Measurements from ENCODE around the gene KLHL29. TPM values are rescaled to one million over a fixed set of nuclear protein-coding genes. Genes with fewer than 3 reads are reported as not detected.

The KLHL29 gene
- total RNA-seq, 1 experiment from 2014 or later = 4.3 TPM

- DNase-seq (ENCODE audit: extremely low read depth, low read depth) = no peak
Observed at GRCh38 chr2:23618794-23619530, 234.0 kb downstream of the KLHL29 start.

- no peak for DNase-seq (ENCODE audit: extremely low read depth, low read depth)
Observed at GRCh38 chr2:23619941-23620340, 235.0 kb downstream of the KLHL29 start.

DNA sequence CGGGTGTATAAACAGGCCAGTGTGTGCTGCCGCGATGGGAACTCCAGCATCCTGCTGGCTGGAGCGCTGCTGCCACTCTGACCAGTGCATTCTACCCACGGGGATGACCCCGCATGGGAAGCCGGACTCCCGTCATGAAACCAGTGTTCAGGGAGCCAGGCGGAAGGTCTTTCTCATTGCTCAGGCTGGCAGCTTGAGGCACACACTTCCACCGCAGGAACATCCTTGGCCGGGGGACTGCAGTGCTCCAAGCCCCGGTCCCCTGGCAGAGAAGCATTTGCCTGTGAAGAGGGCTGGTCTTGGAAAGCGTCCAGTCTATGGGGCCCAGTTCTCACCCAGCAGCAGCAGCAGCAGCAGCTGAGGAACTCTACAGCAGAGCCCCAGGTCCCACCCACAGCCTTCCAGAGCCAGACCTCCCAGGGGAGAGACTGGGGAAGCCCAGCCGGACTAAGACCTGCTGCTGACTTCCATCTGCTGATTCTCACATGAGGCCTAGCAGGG lies 235.9 kb downstream of the KLHL29 start:
- DNase-seq (ENCODE audit: extremely low read depth, low read depth) = no peak

GRCh38 chr2:23621616-23622015 lies 236.6 kb downstream of the KLHL29 start:
- DNase-seq (ENCODE audit: extremely low read depth, low read depth) = no peak

GRCh38 chr2:23622466-23622865 lies 237.5 kb downstream of the KLHL29 start:
- no peak for DNase-seq (ENCODE audit: extremely low read depth, low read depth)

DNA sequence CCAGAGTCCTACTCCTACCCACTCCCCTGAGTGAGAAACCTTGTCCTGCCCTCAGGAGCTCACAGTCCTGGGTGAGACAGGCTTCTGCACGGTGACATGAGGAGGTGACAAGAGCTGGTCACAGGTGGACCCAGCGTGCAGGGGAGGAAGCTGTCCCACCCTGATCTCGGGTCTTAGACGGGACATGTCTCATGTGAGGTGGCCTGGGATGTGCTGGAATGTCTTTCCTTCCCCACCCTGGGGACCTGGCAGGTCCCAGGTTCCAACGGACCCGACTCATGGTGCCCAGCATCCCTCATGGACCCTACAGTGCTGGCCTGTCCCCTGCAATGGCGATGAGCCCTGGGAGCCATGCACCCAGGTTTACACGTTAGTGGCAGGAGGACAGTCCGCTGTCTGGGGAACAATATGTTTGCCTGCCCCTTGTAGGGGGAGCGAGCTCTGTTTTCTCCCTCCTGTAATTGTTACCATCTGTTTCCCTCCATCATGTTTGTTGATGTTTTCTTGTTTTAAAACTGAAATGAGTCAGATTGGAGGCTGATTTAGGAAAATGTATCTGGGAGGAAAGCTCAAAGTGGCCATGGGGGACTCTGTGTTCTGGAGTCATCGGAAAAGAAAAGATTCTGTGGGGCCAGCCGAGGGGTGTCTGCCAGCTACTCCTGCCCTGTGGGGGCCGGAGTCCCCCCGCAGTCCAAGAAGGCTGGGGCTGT lies 238.1 kb downstream of the KLHL29 start:
- no peak for DNase-seq (ENCODE audit: extremely low read depth, low read depth)

- DNase-seq (ENCODE audit: extremely low read depth, low read depth) = no peak
Observed at GRCh38 chr2:23624378-23624777, 239.4 kb downstream of the KLHL29 start.

GRCh38 chr2:23624915-23625314 lies 239.9 kb downstream of the KLHL29 start:
- no peak for DNase-seq (ENCODE audit: extremely low read depth, low read depth)

GRCh38 chr2:23625726-23626125 lies 240.7 kb downstream of the KLHL29 start:
- DNase-seq (ENCODE audit: extremely low read depth, low read depth) = no peak

DNA sequence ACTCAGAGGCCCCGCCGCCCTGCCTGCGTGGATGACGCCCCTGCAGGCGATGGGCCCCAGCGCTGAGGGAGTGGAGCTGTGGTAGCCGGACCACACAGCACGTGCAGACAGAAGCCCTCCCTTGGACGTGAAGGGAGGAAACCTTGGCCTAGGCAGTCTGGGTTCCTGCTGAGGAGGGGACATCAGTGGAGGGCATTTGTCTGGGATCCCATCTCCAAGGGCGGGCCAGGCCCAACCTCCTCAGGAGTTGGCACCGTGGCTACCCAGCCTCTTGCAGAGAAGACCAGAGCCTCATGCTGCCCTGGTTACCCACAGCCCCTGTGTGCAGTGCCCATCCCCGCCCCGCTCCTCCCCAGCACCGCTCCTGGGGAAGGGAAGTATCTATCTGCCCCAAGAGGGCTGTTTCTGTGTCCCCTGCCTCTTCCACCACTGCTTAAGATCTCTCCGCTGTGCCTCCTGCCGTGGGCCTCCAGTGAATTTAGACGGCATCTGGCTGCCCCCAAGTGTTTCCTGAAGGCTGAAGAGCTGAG lies 241.8 kb downstream of the KLHL29 start:
- no peak for DNase-seq (ENCODE audit: extremely low read depth, low read depth)

- no peak for DNase-seq (ENCODE audit: extremely low read depth, low read depth)
Observed at GRCh38 chr2:23627236-23628009, 242.4 kb downstream of the KLHL29 start.

- no peak for DNase-seq (ENCODE audit: extremely low read depth, low read depth)
Observed at GRCh38 chr2:23628926-23629771, 244.2 kb downstream of the KLHL29 start.

DNA sequence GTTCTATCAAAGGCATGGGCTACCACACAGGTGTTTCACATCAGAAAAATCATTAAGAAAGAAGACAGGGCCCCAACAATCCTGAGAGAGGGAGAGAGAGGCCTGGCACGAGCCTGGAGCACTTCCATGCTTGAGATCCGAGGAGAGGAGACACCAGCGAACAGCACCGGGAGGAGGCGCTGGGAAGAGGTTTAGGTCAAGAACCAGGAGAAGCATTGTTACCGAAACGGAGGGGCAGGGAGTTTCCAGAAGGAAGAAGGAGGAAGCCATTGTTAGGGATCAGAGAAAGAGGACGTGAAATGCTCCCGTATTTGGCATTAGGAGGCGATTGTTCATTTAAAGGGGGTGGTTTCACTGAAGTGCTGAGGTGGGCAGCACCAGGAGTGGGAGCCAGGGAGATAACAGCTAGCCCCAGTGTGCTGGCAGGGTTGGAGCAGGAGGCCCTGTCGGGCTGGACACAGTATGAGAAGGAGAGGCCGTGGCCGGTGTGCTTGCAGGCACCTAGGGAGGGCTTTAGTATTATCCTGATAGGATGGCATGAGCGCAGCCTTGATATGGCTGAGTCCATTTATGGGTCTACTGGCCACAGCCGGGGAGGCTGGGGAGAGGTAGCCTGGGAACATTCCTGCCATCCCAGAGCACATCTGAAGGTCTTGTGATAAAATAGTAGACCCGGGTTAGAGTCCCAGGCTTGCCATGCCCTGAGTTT lies 244.9 kb downstream of the KLHL29 start:
- DNase-seq (ENCODE audit: extremely low read depth, low read depth) = no peak

- no peak for DNase-seq (ENCODE audit: extremely low read depth, low read depth)
Observed at GRCh38 chr2:23630961-23631360, 246.0 kb downstream of the KLHL29 start.

DNA sequence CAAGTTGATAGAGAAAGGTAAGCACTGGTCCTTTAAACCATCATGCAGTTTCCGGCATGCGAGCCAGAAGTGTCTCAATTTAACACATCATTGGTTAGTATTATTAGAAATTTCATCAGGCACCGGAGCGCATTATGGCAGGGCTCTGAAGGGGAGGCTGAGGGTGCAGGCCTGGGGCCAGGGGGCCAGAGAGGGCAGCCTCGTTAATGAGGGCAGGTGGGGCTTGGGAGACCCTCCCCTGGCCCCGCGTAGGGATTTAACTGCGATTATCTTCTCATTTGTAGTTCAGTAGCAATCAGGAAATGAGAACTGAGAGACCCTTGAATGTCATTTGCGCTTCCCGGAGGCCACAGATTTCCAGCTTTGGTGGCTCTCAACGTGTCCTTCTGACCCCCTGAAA lies 246.4 kb downstream of the KLHL29 start:
- DNase-seq (ENCODE audit: extremely low read depth, low read depth) = no peak

- DNase-seq (ENCODE audit: extremely low read depth, low read depth) = no peak
Observed at GRCh38 chr2:23632386-23632785, 247.4 kb downstream of the KLHL29 start.

GRCh38 chr2:23632831-23633395 lies 247.9 kb downstream of the KLHL29 start:
- no peak for DNase-seq (ENCODE audit: extremely low read depth, low read depth)

DNA sequence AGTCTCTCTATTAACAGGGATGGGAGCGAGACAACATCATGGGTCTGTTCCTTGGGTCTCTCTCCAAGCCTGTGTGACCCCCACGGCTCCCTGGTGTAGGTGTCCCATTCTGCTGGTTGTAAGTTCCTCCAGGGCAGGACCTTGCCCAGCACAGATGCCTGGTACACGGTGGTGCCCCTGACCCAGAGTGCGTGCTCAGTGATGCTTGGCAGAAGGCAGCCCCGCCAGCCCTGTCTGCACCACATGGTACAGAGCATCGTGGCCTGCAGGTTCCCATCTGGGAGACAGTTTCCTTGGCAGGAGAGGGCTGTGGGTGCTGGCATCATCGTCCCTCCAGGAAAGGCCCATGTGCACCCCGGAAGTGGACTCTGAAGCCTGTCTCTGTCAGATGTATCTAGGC lies 249.0 kb downstream of the KLHL29 start:
- DNase-seq (ENCODE audit: extremely low read depth, low read depth) = no peak
